DMS153 treated with DMSO at 0.1 percent for 48 hours (cell line): ENCODE measurements around the gene ITGB6.

ENCODE experiments used
- DNase-seq: peaks from one replicate; lab custom pipeline; 2025; ENCODE audit not compliant: unreplicated experiment; lab: John Stamatoyannopoulos, UW

Gene ITGB6

GRCh38 chr2:160055726-160056108, 144.4 kb downstream of the ITGB6 start:
- no peak for DNase-seq

GRCh38 chr2:160054984-160055725, 144.9 kb downstream of the ITGB6 start:
- no peak for DNase-seq

- no peak for DNase-seq
These were observed 146.1 kb downstream of the ITGB6 start for GRCh38 chr2:160053946-160054345.

- no peak for DNase-seq
These were observed 147.5 kb downstream of the ITGB6 start for GRCh38 chr2:160052531-160052930.

- no peak for DNase-seq
These were observed 148.7 kb downstream of the ITGB6 start for GRCh38 chr2:160051371-160051800.

- DNase-seq = no peak
These were observed 149.9 kb downstream of the ITGB6 start for GRCh38 chr2:160050147-160050546.
